Measurements from ENCODE around the gene CCDC183.
"Not testable (repeated sequence)": the region's sequence is repeated elsewhere in the genome, so short reads cannot be mapped to it uniquely, and the experiment has no call there.

- TF ChIP-seq, protein P1, sequence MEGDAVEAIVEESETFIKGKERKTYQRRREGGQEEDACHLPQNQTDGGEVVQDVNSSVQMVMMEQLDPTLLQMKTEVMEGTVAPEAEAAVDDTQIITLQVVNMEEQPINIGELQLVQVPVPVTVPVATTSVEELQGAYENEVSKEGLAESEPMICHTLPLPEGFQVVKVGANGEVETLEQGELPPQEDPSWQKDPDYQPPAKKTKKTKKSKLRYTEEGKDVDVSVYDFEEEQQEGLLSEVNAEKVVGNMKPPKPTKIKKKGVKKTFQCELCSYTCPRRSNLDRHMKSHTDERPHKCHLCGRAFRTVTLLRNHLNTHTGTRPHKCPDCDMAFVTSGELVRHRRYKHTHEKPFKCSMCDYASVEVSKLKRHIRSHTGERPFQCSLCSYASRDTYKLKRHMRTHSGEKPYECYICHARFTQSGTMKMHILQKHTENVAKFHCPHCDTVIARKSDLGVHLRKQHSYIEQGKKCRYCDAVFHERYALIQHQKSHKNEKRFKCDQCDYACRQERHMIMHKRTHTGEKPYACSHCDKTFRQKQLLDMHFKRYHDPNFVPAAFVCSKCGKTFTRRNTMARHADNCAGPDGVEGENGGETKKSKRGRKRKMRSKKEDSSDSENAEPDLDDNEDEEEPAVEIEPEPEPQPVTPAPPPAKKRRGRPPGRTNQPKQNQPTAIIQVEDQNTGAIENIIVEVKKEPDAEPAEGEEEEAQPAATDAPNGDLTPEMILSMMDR (conservative IDR thresholded peaks at IDR 0.05 in 1 of 2, IDR thresholded peaks at IDR 0.05 in 1 of 2; ENCODE audit: extremely low read depth in 1 of 2, insufficient read depth in 1 of 2, low read depth in 1 of 2, low read length in 2 of 2): not testable (repeated sequence)
- not testable (repeated sequence) for TF ChIP-seq EZH2 (IDR thresholded peaks at IDR 0.05; ENCODE audit: borderline replicate concordance, low read length)
Observed at GRCh38 chr9:136843159-136843800, 47.1 kb downstream of the CCDC183 start.
